Inflammatory macrophage treated with lipopolysaccharide for 1 hour (primary cell): ENCODE measurements around the gene NUMA1.

Experiments
- DNase-seq, 2 donors: peaks; one replicate each; pipeline ENCODE4 v3.0.0-alpha.2; 2020 to 2022

Gene NUMA1

GRCh38 chr11:71962428-71963038 is 117.8 kb downstream of the NUMA1 start:
- peak; percentile 54 to 60 for DNase-seq

- DNase-seq: no peak
Measured at GRCh38 chr11:71955898-71956456, 124.4 kb downstream of the NUMA1 start.
